Large intestine (tissue), 3 donors: Measurements from ENCODE around the gene RHO. TPM values are rescaled to one million over a fixed set of nuclear protein-coding genes. Genes with fewer than 3 reads are reported as not detected.

Experiments
- DNase-seq, 2 donors: peaks; one replicate each; pipeline versions ENCODE4 v3.0.0 to v3.0.0-alpha.2; 2013
- H3K27ac ChIP-seq: one replicate; pipeline ENCODE4 v1.5.1; 2013; ENCODE audit warnings: low read length
- H3K27me3 ChIP-seq: 2 replicates; pipeline ENCODE4 v1.6.1; 2013; ENCODE audit warnings: low read length; ENCODE audit not compliant: control insufficient read depth, insufficient read depth
- H3K36me3 ChIP-seq: 2 replicates; pipeline ENCODE4 v1.6.1; 2013; ENCODE audit warnings: low read length; ENCODE audit not compliant: control insufficient read depth, insufficient read depth
- H3K4me1 ChIP-seq: one replicate; pipeline ENCODE4 v1.6.1; 2013; ENCODE audit warnings: low read length; ENCODE audit not compliant: control insufficient read depth, insufficient read depth
- H3K4me3 ChIP-seq: one replicate; pipeline ENCODE4 v1.5.1; 2013; ENCODE audit warnings: low read length
- H3K9me3 ChIP-seq: one replicate; pipeline ENCODE4 v1.6.1; 2013; ENCODE audit warnings: mild to moderate bottlenecking, low read depth, low read length, moderate library complexity; ENCODE audit not compliant: control insufficient read depth
- WGBS: methylation state at CpG from one replicate; pipeline ENCODE4 v1.1.5; 2013; ENCODE audit warnings: low lambda C conversion rate; ENCODE audit not compliant: insufficient coverage; 5-methylcytosine and 5-hydroxymethylcytosine counted together
- polyA plus RNA-seq: library from polyadenylated mRNA; unstranded; fragments of 120-200 nt; gene quantifications from one replicate; pipeline ENCODE4 v1.2.1, GENCODE V29; 2013

RHO gene
- polyA plus RNA-seq, 1 donor = not detected

- no peak overlapping the region for H3K27ac ChIP-seq
- no peaks in the 10 kb centered on the region for H3K9me3 ChIP-seq
- no peak for DNase-seq
- H3K4me3 ChIP-seq = no peak overlapping the region
- WGBS = no CpG with 5 or more reads among the region's 13 CpGs
- H3K36me3 ChIP-seq = no peaks in the 10 kb centered on the region
- H3K27me3 ChIP-seq = no peaks in the 10 kb centered on the region
- no peaks in the 10 kb centered on the region for H3K4me1 ChIP-seq
Observed at GRCh38 chr3:129530821-129531220, 2.4 kb downstream of the RHO start.

GRCh38 chr3:129531699-129532098 lies 3.3 kb downstream of the RHO start:
- no peak for DNase-seq
- H3K36me3 ChIP-seq = no peaks in the 10 kb centered on the region
- no peak overlapping the region for H3K4me3 ChIP-seq
- H3K4me1 ChIP-seq = no peaks in the 10 kb centered on the region
- H3K27ac ChIP-seq = no peak overlapping the region
- no peaks in the 10 kb centered on the region for H3K9me3 ChIP-seq
- H3K27me3 ChIP-seq = no peaks in the 10 kb centered on the region
- WGBS = no CpG with 5 or more reads among the region's 11 CpGs

- no peak for DNase-seq
- H3K27ac ChIP-seq = no peak overlapping the region
- no CpG with 5 or more reads among the region's 20 CpGs for WGBS
- no peaks in the 10 kb centered on the region for H3K4me1 ChIP-seq
- H3K4me3 ChIP-seq = no peak overlapping the region
- no peaks in the 10 kb centered on the region for H3K27me3 ChIP-seq
- no peaks in the 10 kb centered on the region for H3K36me3 ChIP-seq
- H3K9me3 ChIP-seq = no peaks in the 10 kb centered on the region
Observed at GRCh38 chr3:129532261-129532660, 3.8 kb downstream of the RHO start.

GRCh38 chr3:129533406-129533805 lies 5.0 kb downstream of the RHO start:
- H3K4me1 ChIP-seq = no peaks in the 10 kb centered on the region
- H3K36me3 ChIP-seq = no peaks in the 10 kb centered on the region
- no peak overlapping the region for H3K27ac ChIP-seq
- no peaks in the 10 kb centered on the region for H3K27me3 ChIP-seq
- WGBS = no CpG with 5 or more reads among the region's 16 CpGs
- no peaks in the 10 kb centered on the region for H3K9me3 ChIP-seq
- DNase-seq = no peak
- no peak overlapping the region for H3K4me3 ChIP-seq

- DNase-seq = no peak
- WGBS = no CpG with 5 or more reads among the region's 4 CpGs
- Histone ChIP-seq H3K36me3 (no peaks in the 10 kb centered on the region), H3K4me1 (no peaks in the 10 kb centered on the region), H3K27me3 (no peaks in the 10 kb centered on the region), H3K9me3 (no peaks in the 10 kb centered on the region), H3K4me3 (no peak overlapping the region), H3K27ac (no peak overlapping the region)
Observed at GRCh38 chr3:129534428-129535027, 6.1 kb downstream of the RHO start.

- H3K27me3 ChIP-seq = no peaks in the 10 kb centered on the region
- no peaks in the 10 kb centered on the region for H3K9me3 ChIP-seq
- H3K36me3 ChIP-seq = no peaks in the 10 kb centered on the region
- WGBS = no CpG with 5 or more reads among the region's 1 CpG
- no peak overlapping the region for H3K27ac ChIP-seq
- DNase-seq = no peak
- no peaks in the 10 kb centered on the region for H3K4me1 ChIP-seq
- H3K4me3 ChIP-seq = no peak overlapping the region
Observed at GRCh38 chr3:129535075-129535474, 6.6 kb downstream of the RHO start.

GRCh38 chr3:129536374-129536667 lies 7.9 kb downstream of the RHO start:
- Histone ChIP-seq H3K4me1 (no peaks in the 10 kb centered on the region), H3K27ac (no peak overlapping the region), H3K4me3 (no peak overlapping the region), H3K36me3 (no peaks in the 10 kb centered on the region), H3K9me3 (no peaks in the 10 kb centered on the region), H3K27me3 (no peaks in the 10 kb centered on the region)
- DNase-seq = no peak
- no CpG with 5 or more reads among the region's 2 CpGs for WGBS

GRCh38 chr3:129536804-129537203 lies 8.4 kb downstream of the RHO start:
- no peak overlapping the region for H3K4me3 ChIP-seq
- H3K36me3 ChIP-seq = no peaks in the 10 kb centered on the region
- H3K27ac ChIP-seq = no peak overlapping the region
- WGBS = 83% methylated on average over 1 of the region's 3 CpGs
- no peaks in the 10 kb centered on the region for H3K27me3 ChIP-seq
- no peaks in the 10 kb centered on the region for H3K4me1 ChIP-seq
- DNase-seq = no peak
- H3K9me3 ChIP-seq = no peaks in the 10 kb centered on the region

- H3K4me1 ChIP-seq = no peaks in the 10 kb centered on the region
- H3K27me3 ChIP-seq = no peaks in the 10 kb centered on the region
- H3K4me3 ChIP-seq = no peak overlapping the region
- DNase-seq = no peak
- no peak overlapping the region for H3K27ac ChIP-seq
- no CpG with 5 or more reads among the region's 8 CpGs for WGBS
- H3K36me3 ChIP-seq = no peaks in the 10 kb centered on the region
- no peaks in the 10 kb centered on the region for H3K9me3 ChIP-seq
Observed at GRCh38 chr3:129539206-129539605, 10.8 kb downstream of the RHO start.

GRCh38 chr3:129540776-129541516 lies 12.5 kb downstream of the RHO start:
- 100% methylated on average over 1 of the region's 11 CpGs for WGBS
- Histone ChIP-seq H3K4me1 (no peaks in the 10 kb centered on the region), H3K27me3 (no peaks in the 10 kb centered on the region), H3K36me3 (no peaks in the 10 kb centered on the region), H3K9me3 (no peaks in the 10 kb centered on the region), H3K4me3 (no peak overlapping the region), H3K27ac (no peak overlapping the region)
- no peak for DNase-seq

GRCh38 chr3:129542747-129543146 lies 14.3 kb downstream of the RHO start:
- H3K4me3 ChIP-seq = no peak overlapping the region
- no peaks in the 10 kb centered on the region for H3K36me3 ChIP-seq
- WGBS = no CpG with 5 or more reads among the region's 5 CpGs
- no peak overlapping the region for H3K27ac ChIP-seq
- no peaks in the 10 kb centered on the region for H3K4me1 ChIP-seq
- no peaks in the 10 kb centered on the region for H3K27me3 ChIP-seq
- no peaks in the 10 kb centered on the region for H3K9me3 ChIP-seq
- no peak for DNase-seq
